Measurements from ENCODE around the gene AK2.
A peak's percentile ranks its signal among the peaks of the same experiment; 100 is the strongest.
"Not testable (repeated sequence)": the region's sequence is repeated elsewhere in the genome, so short reads cannot be mapped to it uniquely, and the experiment has no call there.

AK2 gene

DNA sequence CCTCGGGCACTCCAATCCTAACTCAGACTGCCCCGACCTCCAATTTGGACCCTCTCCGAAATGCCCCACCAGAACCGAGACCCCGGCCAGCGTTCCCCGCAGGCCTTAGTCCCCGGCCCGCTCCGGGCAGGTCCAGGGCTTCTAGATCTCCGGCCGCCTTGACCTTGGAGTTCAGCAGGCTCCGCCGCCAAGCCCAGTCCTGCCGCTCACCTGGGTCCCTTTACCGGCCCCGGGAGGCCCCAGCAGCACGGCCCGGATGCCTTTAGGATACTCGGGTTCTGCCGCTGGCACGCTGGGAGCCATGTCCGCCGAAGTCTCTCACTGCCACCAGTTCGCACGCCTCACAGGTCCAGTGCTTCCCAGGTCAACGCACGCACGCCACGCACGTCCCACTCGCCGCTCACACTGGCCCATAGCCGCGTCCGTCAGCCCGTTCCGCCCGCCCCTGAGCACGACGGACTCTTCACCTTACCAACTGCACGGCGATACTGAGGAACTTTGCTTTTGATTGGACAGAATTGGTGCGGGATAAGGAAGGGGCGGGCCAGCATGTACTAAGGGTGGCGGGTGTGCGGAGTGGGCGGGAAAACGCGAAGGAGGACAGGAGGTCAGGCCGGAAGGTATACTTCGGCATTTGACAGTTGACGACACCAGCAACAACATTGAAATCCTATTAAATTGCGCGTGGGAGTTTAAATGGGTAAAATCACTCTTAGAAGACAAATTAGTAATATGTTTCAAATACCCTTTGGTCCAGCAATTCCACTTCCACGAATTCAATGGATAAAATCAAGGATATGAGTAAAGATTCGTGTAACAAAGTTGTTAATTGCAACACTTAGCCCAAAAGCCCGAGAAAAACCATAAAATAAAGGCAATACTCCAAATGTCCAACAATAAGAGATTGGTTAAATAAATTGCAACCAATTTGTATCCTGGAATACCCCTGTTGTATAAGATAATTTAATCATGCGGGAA lies at the start of gene AK2:
Gene AK2 (minus strand): TSS at position 358 of the 978 bp plus-strand sequence. CDS start 55 bp downstream, at position 303.
- DNase-seq: peak; percentile 99

- peak; percentile 91 for DNase-seq
Measured at GRCh38 chr1:33086384-33086850, 49.7 kb upstream of the AK2 start.

DNA sequence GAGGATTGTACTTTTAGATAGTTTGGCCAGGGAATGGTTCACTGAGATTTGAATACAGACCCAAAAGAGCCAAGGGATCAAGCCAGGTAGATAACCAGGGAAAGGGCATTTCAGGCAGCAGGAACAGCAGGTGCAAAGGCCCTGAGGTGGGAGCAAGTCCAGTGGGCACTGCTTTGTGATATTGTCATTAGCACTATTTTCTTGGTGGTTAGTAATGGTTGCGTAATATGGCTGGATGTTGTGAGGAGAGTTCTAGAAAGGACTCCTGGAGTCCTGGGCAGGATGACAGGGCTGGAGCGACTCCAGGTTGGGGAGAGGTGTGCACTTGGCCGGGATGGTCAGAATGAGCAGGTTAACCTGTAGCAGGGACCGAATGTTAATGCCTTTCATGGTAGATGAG lies 48.6 kb upstream of the AK2 start:
- no peak for DNase-seq

- DNase-seq: no peak
Measured at GRCh38 chr1:33082575-33083108, 46.0 kb upstream of the AK2 start.

DNA sequence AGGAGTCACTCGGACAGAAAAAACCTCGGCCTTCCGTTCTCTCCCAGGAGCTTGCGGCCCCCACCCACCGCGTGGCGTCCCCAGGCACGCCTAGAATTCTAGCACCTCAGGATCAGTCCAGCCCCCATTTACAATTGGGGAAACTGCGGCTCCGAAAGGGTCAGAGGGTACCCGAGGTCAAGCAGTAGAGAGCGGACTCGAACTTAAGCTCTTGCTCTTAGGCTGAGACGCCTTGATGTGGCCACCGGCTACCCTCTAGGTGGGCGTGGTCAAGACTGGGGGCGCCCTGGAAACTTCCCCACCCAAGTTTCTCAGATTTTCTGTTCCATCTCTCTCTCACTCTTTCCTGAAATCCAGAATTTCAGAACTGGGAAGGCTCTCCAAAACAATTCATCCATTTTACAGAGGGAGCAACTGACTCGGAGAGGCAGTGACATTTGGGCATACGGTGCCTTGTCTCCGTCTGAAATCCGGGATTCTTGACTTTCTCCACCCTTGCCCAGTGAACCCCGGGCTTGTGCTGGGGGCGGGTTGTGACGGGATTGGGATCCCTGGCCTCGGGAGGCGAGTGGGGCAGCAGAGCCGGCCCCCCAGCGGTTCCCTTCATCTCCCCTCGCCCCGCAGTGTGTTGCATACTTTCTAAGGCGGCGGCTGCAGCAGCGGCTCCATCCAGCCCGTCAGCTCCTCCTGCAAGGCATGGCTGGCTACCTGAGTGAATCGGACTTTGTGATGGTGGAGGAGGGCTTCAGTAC lies 45.0 kb upstream of the AK2 start:
- peak; percentile 60 for DNase-seq

DNA sequence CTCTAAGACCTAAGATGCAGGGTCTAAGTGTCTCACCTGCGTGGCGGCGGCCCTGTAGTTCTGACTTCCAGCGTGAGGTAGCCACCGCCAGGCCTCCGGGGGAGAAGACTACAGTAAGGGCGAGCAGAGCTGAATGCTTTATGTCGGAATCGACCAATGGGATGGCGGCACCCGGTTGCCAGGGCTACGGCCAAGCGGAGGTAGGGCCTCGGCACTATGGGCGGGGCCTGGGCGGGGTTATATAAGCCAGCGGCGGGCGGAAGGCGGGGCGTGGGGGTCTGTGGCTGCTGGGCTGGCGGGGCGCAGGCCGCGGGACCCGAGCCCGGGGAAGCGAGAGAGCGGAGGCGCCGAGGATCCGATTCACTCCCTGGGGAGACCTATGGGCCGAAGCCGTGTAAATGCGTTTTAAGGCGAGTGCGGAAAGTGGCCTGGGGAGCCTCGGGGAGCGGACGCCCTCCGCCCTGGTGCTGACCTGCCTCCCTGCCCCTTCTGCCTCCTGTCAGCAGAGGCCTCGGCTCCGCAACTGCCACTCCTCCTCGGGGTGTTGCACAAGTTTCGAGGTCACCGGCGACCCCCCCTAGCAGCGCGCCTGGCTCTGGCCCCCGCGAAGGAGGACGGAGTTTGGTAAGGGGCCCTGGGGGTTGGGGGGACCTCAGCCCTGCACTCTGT lies 44.3 kb upstream of the AK2 start, which contains the start of gene AZIN2:
Gene AZIN2 (plus strand): TSS at position 269 of the 669 bp plus-strand sequence. CDS start 1,097 bp downstream, outside the sequence.
- DNase-seq: peak; percentile 98

DNA sequence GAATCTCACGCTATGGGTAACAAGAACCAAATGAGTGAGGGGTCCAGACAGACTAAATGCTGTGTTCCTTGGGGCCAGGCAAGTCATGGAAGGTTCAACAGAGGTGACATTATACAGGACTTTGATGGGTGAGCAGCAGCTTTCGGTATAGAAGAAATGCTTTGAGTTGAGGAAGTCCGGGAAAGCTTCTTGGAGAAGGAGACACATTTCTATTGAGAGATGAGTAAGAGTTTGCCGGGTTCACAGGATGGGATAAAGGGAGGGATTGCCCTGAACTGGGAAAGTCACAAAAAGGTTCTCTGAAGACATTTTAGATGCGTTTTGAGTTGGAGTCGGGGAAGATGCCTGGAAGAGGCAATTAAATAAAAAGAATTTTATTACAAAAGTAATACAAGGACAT lies 43.7 kb upstream of the AK2 start:
- DNase-seq: no peak

- DNase-seq: no peak
Measured at GRCh38 chr1:33078030-33078591, 41.4 kb upstream of the AK2 start.

DNA sequence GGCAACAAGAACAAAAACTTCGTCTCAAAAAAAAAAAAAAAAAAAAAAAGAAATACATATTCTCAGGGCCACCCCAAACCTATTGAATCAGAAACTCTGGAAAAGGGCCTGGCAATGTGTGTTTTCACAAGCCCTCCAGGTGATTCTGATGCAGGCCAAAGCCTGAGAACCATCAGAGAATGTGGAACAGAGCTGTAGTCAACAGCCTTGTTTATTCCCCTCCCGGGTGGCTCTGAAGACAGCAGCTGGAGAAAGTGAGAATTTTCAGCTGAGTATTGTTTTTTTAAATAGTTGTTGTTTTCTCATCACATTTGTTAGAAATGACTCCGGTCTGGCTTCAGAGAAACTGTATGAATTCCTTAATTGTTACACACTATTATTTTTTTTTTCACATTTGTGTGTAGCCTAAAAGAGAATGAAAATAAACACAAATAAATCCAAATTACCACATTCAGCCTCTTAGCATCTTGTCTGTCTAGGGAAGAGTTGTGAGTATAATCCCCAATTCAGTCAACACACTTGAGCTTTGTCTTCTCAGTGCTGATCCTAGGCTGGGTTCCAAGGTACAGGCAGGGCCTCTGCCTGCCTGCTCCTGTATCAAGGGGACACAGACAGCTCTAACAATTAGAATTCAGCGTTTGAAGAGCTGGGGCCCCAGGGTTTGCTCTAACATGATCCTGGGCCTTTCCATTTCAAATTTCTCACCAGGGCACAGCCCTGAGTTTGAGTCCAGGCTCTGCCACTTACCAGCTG lies 37.7 kb upstream of the AK2 start:
- no peak for DNase-seq

GRCh38 chr1:33072707-33073106 lies 36.0 kb upstream of the AK2 start:
- DNase-seq: no peak

DNA sequence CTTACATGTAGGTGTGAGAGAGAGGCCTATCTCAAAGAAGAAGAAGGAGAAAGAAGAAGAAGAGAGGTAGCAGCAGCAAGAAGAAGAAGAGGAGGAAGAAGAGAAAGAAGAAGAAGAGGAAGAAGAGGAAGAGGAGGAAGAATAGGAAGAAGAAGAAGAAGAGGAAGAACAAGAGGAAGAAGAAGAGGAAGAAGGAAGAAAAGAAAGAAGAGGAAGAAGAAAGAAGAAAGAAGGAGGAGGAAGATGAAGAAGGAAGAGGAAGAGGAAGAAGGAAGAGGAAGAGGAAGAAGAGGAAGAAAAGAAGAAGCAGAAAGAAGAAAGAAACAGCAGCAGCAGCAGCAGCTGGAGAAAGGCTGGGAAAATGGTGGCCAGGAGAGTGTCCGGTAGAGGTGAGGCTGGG lies 33.9 kb upstream of the AK2 start:
- no peak for DNase-seq

- not testable (repeated sequence) for DNase-seq
Measured at GRCh38 chr1:33068108-33068507, 31.4 kb upstream of the AK2 start.

- not testable (repeated sequence) for DNase-seq
Measured at GRCh38 chr1:33066477-33066876, 29.8 kb upstream of the AK2 start.

DNA sequence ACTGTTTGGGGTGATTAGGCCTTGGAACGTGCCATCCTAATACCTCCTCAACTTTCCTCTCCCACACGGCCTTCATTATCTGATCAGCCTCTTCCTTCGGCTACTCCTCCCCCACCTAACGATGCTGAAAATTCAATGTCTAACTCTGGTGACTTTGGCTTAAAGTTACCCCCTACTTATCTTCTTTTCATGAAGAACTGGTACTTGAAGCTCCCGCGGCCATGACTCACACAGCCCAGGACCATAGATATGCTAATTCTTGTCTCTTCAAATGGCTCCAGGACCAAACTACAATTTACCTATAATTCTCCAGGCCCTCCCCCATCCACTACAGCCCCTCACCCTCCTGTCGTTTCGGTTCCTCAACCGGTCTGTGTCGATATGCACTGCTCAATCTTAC lies 28.6 kb upstream of the AK2 start:
- DNase-seq: no peak

GRCh38 chr1:33064284-33064683 lies 27.6 kb upstream of the AK2 start:
- not testable (repeated sequence) for DNase-seq

GRCh38 chr1:33061834-33062233 lies 25.2 kb upstream of the AK2 start:
- DNase-seq: no peak

DNA sequence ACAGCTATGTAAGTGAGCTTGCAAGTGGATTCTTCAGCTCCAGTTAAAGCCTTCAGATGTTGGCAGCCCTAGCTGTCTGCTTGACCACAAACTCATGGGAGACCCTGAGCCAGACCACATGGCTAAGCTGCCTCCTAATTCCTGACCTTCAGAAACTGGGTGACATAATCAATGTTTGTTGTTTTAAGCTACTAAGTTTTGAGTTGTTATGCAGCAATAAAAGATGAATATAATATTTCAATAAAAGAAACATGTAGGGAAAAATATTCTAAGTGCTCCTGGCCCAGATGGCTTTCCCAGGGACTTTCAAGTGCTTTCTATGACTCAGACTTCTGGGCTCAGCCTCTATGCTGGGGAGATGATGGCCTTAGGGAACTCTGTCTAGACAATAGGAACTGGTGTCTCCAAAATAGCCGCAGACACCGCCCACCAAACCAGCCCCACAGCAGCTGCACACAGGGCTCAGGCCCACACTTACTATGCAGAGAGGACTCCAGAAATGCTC lies 23.9 kb upstream of the AK2 start:
- DNase-seq: peak; percentile 93

- no peak for DNase-seq
Measured at GRCh38 chr1:33057095-33057494, 20.4 kb upstream of the AK2 start.

DNA sequence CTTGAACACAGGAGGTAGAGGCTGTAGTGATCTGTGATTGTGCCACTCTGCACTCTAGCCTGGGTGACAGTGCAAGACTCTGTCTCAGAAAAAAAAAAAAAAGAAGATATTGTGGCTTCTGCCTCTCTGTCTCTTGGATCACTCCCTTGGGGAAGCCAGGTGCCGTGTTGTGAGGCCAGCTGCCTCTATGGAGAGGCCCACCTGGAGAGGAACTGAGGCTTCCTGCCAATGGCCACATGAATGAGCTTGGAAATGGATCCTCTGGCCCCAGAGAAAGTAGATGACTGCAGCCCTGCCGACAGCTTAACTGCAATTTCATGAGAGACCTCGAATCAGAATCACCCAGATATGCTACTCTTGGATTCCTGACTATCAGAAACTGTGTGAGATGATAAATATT lies 19.7 kb upstream of the AK2 start:
- no peak for DNase-seq

DNA sequence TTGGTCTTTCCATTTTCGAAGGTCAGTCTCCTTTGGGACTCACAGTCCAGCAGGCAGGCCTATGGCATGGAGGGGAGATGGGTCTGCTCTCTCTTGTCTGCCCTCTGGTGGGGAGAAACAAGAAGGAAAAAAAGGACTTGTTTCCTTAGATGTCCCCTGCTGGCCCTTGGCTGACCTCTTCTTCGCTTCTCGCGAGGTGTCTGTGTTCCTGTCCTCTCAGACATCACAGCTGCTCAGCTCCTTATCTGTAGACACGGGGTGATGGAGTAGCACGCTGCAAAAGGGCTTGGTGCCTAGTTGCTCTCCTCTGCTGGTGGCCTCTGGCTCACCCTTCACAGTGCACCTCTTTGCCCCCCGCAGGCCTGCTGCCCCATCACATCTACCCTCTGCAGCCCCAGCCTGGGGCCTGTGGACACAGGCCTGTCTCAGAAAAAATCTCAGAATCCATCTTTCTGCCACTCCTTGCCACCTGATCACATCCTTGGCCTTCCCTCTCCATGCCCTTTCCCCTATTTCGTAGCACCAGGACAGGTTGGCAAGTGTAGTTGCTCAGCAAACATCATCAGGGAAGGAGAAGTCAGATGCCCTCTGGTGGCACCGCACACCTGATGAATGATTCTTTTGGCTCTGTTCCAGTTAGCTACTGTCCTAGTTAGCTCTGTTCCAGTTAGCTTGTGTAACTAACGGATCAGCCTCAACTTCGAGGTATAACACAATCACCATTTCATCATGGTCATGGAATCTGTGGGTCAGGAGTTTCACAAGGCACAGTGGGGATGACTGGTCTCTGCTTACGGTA lies 18.7 kb upstream of the AK2 start:
- DNase-seq: peak; percentile 90

Data from islet precursor cell (in vitro differentiated cells).